HepG2 (cell line): ENCODE measurements around the gene KANSL1L. TPM values are rescaled to one million over a fixed set of nuclear protein-coding genes. Genes with fewer than 3 reads are reported as not detected.

ENCODE experiments used
- FOXA1 ChIP-seq, 2 experiments: fragments of 450-650 bp in 1 of 2; sonication (generic) in 1 of 2; formaldehyde crosslinking in 1 of 2; IDR thresholded peaks; 2 replicates each; pipeline versions ENCODE4 v1.4.0 to v1.6.1; 2016 to 2020; ENCODE audit warnings: missing genetic modification reagents in 1 of 2
- KLF6 ChIP-seq: IDR thresholded peaks from 2 replicates; pipeline ENCODE4 v1.8.0; 2016; ENCODE audit warnings: missing biosample characterization, missing genetic modification reagents
- POLR2G ChIP-seq: fragments of 200-400 bp; formaldehyde crosslinking; IDR thresholded peaks from 2 replicates; pipeline ENCODE4 v1.6.1; 2018; ENCODE audit warnings: mild to moderate bottlenecking, low read depth, low read length, moderate library complexity
- ZMYM4 ChIP-seq: sonication (generic); formaldehyde crosslinking; IDR thresholded peaks from 2 replicates; pipeline ENCODE4 v1.8.1; 2023; ENCODE audit warnings: mild to moderate bottlenecking, missing genetic modification reagents
- ZNF263 ChIP-seq: sonication (generic); formaldehyde crosslinking; IDR thresholded peaks from 2 replicates; pipeline ENCODE4 v1.4.0; 2020; ENCODE audit warnings: missing genetic modification reagents
- ZNF607 ChIP-seq: sonication (generic); formaldehyde crosslinking; IDR thresholded peaks from 2 replicates; pipeline ENCODE4 v1.5.1; 2020; ENCODE audit warnings: missing genetic modification reagents, mild to moderate bottlenecking, borderline replicate concordance
- ZNF883 ChIP-seq: sonication (generic); formaldehyde crosslinking; IDR thresholded peaks from 2 replicates; pipeline ENCODE4 v1.5.1; 2020; ENCODE audit warnings: mild to moderate bottlenecking, missing genetic modification reagents; ENCODE audit errors: not compliant biosample characterization
- polyA plus RNA-seq, 8 experiments: library from polyadenylated mRNA; depleted of rRNA in 3 of 8; stranded (reverse) in 7 of 8; unstranded in 1 of 8; fragments of >200 nt; fragmentation: Illumina TruSeq in 4 of 8; extraction: Trizol in 4 of 8; gene quantifications; 2 replicates each; pipeline versions ENCODE4 v1.2.1 to v1.2.3, GENCODE V29; 2011 to 2016; ENCODE audit warnings: low read depth in 4 of 8, missing spikeins in 1 of 8, mixed read lengths in 1 of 8; ENCODE audit not compliant: insufficient read depth in 1 of 8
- total RNA-seq, 5 experiments: library from RNA; depleted of rRNA; stranded (reverse); fragments of >200 nt; fragmentation: Illumina TruSeq; extraction: Trizol; gene quantifications; 2 replicates each; pipeline ENCODE4 v1.2.3, GENCODE V29; 2016; ENCODE audit warnings: low read depth in 1 of 5
- TF ChIP-seq, protein P1 (sequence below): sonication (generic); formaldehyde crosslinking; IDR thresholded peaks from 2 replicates; pipeline ENCODE4 v1.5.0; 2020; ENCODE audit warnings: mild to moderate bottlenecking, missing genetic modification reagents
- TF ChIP-seq, protein P2 (sequence below), 2 experiments: sonication (generic) in 1 of 2; formaldehyde crosslinking in 1 of 2; IDR thresholded peaks; 2 replicates each; pipeline versions ENCODE4 v1.4.0 to v1.6.1; 2018 to 2020; ENCODE audit warnings: missing genetic modification reagents in 2 of 2, borderline replicate concordance in 1 of 2, low read depth in 1 of 2, mild to moderate bottlenecking in 1 of 2, missing biosample characterization in 1 of 2
- TF ChIP-seq, protein P3 (sequence below): IDR thresholded peaks from 2 replicates; pipeline ENCODE4 v1.6.1; 2016
- TF ChIP-seq, protein P4 (sequence below): IDR thresholded peaks from 2 replicates; pipeline ENCODE4 v1.6.1; 2016
- TF ChIP-seq, protein P5 (sequence below): sonication (generic); formaldehyde crosslinking; IDR thresholded peaks from 2 replicates; pipeline ENCODE4 v1.8.0; 2022; ENCODE audit warnings: mild to moderate bottlenecking, missing genetic modification reagents; ENCODE audit not compliant: insufficient replicate concordance
- TF ChIP-seq, protein P6 (sequence below): sonication (generic); formaldehyde crosslinking; IDR thresholded peaks from 2 replicates; pipeline ENCODE4 v1.9.0; 2021; ENCODE audit warnings: missing genetic modification reagents, borderline replicate concordance
- TF ChIP-seq, protein P7 (sequence below): sonication (generic); formaldehyde crosslinking; IDR thresholded peaks from 2 replicates; pipeline ENCODE4 v1.8.1; 2023; ENCODE audit warnings: mild to moderate bottlenecking, missing genetic modification reagents

Gene KANSL1L
- total and polyA plus RNA-seq, 2 of the 13 experiments (the other 11 are each of a cell fraction or from before 2014, with no cell fraction given), result 5.4 to 10.3 TPM

DNA sequence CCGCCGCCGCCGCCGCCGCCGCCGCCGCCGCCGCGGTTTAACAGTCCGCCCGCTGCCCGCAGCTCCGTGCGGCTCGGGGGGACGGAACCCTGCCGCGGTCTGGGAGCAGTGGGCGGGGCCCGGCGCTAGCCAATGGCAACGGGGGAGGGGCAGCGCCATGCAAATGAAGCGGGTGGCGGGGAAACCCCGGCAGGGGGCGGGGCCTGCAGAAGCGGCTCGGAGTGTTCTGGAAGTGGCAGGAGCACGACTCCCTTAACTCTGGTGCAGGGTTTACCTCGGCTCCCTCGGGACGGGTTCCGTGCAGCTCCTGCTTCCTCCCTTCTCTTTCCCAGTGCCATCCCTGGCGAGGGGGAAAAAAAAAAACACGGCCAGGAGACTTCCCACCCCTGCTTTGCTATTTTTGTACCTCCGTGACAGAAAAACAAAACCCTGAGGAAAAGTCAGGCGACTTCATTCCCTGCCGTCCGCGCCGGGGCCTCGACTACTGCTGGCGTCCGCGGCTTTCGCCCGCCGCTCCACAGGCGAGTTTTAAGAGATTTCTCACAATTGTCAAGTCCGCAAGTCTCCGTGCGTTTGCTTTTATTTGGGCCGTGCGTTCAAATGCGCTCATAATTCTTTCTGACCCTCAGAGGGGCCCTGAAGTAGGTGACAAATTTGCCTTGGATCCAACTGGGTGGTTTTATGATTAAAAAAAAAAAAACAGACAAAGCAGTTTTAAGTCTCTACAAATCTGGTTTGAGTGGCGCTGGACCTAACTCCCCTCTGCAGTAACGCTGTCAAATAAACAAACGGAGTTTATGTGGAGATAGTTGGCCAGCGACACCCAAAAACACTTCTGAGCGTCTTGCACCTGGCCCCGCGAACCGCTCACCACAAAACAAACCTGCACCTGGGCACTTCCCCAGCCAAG, at the start of gene KANSL1L (continued):
- TF ChIP-seq ZMYM4 (CRISPR knock-in tag) (peak; percentile 78), FOXA1 (IDR thresholded peaks at IDR 0.05) (no peak), FOXA1 (CRISPR knock-in tag; IDR thresholded peaks at IDR 0.05) (no peak), ZNF607 (peak; percentile 59), ZNF883 (CRISPR knock-in tag) (peak; percentile 78), ZNF263 (CRISPR knock-in tag) (peak; percentile 25), POLR2G (peak; percentile 72), KLF6 (peak; percentile 63; the same call in 1 of the 2 replicates)
- TF ChIP-seq, protein P1, sequence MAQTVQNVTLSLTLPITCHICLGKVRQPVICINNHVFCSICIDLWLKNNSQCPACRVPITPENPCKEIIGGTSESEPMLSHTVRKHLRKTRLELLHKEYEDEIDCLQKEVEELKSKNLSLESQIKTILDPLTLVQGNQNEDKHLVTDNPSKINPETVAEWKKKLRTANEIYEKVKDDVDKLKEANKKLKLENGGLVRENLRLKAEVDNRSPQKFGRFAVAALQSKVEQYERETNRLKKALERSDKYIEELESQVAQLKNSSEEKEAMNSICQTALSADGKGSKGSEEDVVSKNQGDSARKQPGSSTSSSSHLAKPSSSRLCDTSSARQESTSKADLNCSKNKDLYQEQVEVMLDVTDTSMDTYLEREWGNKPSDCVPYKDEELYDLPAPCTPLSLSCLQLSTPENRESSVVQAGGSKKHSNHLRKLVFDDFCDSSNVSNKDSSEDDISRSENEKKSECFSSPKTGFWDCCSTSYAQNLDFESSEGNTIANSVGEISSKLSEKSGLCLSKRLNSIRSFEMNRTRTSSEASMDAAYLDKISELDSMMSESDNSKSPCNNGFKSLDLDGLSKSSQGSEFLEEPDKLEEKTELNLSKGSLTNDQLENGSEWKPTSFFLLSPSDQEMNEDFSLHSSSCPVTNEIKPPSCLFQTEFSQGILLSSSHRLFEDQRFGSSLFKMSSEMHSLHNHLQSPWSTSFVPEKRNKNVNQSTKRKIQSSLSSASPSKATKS (CRISPR knock-in tag), result 0 out of 2 replicates have a peak, but pooled peaks have one; percentile 53
- TF ChIP-seq, protein P2, sequence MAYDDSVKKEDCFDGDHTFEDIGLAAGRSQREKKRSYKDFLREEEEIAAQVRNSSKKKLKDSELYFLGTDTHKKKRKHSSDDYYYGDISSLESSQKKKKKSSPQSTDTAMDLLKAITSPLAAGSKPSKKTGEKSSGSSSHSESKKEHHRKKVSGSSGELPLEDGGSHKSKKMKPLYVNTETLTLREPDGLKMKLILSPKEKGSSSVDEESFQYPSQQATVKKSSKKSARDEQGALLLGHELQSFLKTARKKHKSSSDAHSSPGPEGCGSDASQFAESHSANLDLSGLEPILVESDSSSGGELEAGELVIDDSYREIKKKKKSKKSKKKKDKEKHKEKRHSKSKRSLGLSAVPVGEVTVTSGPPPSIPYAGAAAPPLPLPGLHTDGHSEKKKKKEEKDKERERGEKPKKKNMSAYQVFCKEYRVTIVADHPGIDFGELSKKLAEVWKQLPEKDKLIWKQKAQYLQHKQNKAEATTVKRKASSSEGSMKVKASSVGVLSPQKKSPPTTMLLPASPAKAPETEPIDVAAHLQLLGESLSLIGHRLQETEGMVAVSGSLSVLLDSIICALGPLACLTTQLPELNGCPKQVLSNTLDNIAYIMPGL (CRISPR knock-in tag; IDR thresholded peaks at IDR 0.05; ENCODE audit: borderline replicate concordance in 1 of 2, low read depth in 1 of 2), result peak in 1 of 2 experiments; percentile 16; a peak in 1 of 4 replicates
- TF ChIP-seq, protein P3, sequence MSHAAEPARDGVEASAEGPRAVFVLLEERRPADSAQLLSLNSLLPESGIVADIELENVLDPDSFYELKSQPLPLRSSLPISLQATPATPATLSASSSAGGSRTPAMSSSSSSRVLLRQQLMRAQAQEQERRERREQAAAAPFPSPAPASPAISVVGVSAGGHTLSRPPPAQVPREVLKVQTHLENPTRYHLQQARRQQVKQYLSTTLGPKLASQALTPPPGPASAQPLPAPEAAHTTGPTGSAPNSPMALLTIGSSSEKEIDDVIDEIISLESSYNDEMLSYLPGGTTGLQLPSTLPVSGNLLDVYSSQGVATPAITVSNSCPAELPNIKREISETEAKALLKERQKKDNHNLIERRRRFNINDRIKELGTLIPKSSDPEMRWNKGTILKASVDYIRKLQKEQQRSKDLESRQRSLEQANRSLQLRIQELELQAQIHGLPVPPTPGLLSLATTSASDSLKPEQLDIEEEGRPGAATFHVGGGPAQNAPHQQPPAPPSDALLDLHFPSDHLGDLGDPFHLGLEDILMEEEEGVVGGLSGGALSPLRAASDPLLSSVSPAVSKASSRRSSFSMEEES (CRISPR knock-in tag), result 0 out of 2 replicates have a peak, but pooled peaks have one; percentile 9
- TF ChIP-seq, protein P4, sequence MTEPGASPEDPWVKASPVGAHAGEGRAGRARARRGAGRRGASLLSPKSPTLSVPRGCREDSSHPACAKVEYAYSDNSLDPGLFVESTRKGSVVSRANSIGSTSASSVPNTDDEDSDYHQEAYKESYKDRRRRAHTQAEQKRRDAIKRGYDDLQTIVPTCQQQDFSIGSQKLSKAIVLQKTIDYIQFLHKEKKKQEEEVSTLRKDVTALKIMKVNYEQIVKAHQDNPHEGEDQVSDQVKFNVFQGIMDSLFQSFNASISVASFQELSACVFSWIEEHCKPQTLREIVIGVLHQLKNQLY (CRISPR knock-in tag), result no peak
- TF ChIP-seq, protein P5, sequence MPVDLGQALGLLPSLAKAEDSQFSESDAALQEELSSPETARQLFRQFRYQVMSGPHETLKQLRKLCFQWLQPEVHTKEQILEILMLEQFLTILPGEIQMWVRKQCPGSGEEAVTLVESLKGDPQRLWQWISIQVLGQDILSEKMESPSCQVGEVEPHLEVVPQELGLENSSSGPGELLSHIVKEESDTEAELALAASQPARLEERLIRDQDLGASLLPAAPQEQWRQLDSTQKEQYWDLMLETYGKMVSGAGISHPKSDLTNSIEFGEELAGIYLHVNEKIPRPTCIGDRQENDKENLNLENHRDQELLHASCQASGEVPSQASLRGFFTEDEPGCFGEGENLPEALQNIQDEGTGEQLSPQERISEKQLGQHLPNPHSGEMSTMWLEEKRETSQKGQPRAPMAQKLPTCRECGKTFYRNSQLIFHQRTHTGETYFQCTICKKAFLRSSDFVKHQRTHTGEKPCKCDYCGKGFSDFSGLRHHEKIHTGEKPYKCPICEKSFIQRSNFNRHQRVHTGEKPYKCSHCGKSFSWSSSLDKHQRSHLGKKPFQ (CRISPR knock-in tag), result peak; percentile 27
- TF ChIP-seq, protein P6, sequence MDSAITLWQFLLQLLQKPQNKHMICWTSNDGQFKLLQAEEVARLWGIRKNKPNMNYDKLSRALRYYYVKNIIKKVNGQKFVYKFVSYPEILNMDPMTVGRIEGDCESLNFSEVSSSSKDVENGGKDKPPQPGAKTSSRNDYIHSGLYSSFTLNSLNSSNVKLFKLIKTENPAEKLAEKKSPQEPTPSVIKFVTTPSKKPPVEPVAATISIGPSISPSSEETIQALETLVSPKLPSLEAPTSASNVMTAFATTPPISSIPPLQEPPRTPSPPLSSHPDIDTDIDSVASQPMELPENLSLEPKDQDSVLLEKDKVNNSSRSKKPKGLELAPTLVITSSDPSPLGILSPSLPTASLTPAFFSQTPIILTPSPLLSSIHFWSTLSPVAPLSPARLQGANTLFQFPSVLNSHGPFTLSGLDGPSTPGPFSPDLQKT, result no peak
- TF ChIP-seq, protein P7, sequence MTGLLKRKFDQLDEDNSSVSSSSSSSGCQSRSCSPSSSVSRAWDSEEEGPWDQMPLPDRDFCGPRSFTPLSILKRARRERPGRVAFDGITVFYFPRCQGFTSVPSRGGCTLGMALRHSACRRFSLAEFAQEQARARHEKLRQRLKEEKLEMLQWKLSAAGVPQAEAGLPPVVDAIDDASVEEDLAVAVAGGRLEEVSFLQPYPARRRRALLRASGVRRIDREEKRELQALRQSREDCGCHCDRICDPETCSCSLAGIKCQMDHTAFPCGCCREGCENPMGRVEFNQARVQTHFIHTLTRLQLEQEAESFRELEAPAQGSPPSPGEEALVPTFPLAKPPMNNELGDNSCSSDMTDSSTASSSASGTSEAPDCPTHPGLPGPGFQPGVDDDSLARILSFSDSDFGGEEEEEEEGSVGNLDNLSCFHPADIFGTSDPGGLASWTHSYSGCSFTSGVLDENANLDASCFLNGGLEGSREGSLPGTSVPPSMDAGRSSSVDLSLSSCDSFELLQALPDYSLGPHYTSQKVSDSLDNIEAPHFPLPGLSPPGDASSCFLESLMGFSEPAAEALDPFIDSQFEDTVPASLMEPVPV (CRISPR knock-in tag), result peak; percentile 5; the same call in 1 of the 2 replicates
